GM12878 (cell line): ENCODE measurements around the gene OR10G8. TPM values are rescaled to one million over a fixed set of nuclear protein-coding genes. Genes with fewer than 3 reads are reported as not detected.

Experiments
- ATAC-seq: fragments of 200-7000 bp; cut with Tn5 transposase; 3 replicates; pipeline ENCODE4 v1.9.1; 2020; ENCODE audit warnings: mild to moderate bottlenecking, moderate library complexity
- BruUV-seq: library from RNA; stranded (reverse); fragments of 400-500 nt; replicated peaks from 2 replicates; lab custom pipeline; 2021; lab: Mats Ljungman, UMichigan
- CTCF ChIA-PET: fragments of 300-600 bp; sonication (Branson Sonifier 250); formaldehyde crosslinking; extraction: SDS; loops from one replicate; lab custom pipeline; 2021; ENCODE audit warnings: inconsistent platforms; lab: Yijun Ruan, JAX
- POLR2A ChIA-PET: fragments of 350-600 bp; formaldehyde crosslinking; extraction: SDS; loops from one replicate; lab custom pipeline; 2021; ENCODE audit warnings: inconsistent platforms; lab: Charles Lee
- RAD21 ChIA-PET: fragments of 300-600 bp; sonication (Branson Sonifier 250); formaldehyde crosslinking; loops from one replicate; lab custom pipeline; 2023; ENCODE audit warnings: antibody characterized with exemption; ENCODE audit not compliant: unreplicated experiment; lab: Charles Lee
- SMC1A ChIA-PET: fragments of 300-600 bp; sonication (Branson Sonifier 250); formaldehyde crosslinking; loops from one replicate; lab custom pipeline; 2023; ENCODE audit not compliant: unreplicated experiment, uncharacterized antibody; lab: Charles Lee
- DNase-seq: peaks from one replicate; pipeline ENCODE4 v3.0.0-alpha.2; 2011; ENCODE audit warnings: low read depth, low spot score
- FAIRE-seq: peaks from 3 replicates; lab custom pipeline; 2011; peaks lifted over from hg19 to GRCh38; lab: Jason Lieb, UNC
- H2AFZ ChIP-seq: 2 replicates; pipeline ENCODE4 v1.6.0; 2011; ENCODE audit warnings: low read depth, low read length, control low read depth; ENCODE audit not compliant: control insufficient read depth
- H3K27ac ChIP-seq: 2 replicates; pipeline ENCODE4 v1.5.1; 2011; ENCODE audit warnings: control low read depth; ENCODE audit not compliant: control insufficient read depth, insufficient read depth
- H3K27me3 ChIP-seq, 2 experiments: replicated peaks in 1 of 2; 2 replicates each; pipeline versions ENCODE4 v1.6.0 to v1.6.1; 2011; ENCODE audit warnings: low read length in 1 of 2; ENCODE audit not compliant: control insufficient read depth in 2 of 2, insufficient read depth in 2 of 2
- H3K36me3 ChIP-seq, 2 experiments: 2 replicates each; pipeline ENCODE4 v1.5.1; 2011; ENCODE audit warnings: low read length in 1 of 2; ENCODE audit not compliant: control insufficient read depth in 2 of 2, insufficient read depth in 2 of 2
- H3K4me1 ChIP-seq: 2 replicates; pipeline ENCODE4 v1.6.1; 2011; ENCODE audit warnings: mild to moderate bottlenecking, low read length, moderate library complexity, mixed read lengths; ENCODE audit not compliant: control insufficient read depth, insufficient read depth
- H3K4me2 ChIP-seq: 2 replicates; pipeline ENCODE4 v1.6.0; 2011; ENCODE audit warnings: control low read depth; ENCODE audit not compliant: control insufficient read depth, insufficient read depth
- H3K4me3 ChIP-seq: fragments of 200-600 bp; sonication (generic); 2 replicates; pipeline ENCODE4 v1.5.1; 2016
- H3K79me2 ChIP-seq: 2 replicates; pipeline ENCODE4 v1.6.0; 2011; ENCODE audit warnings: low read length; ENCODE audit not compliant: control insufficient read depth, insufficient read depth
- H3K9ac ChIP-seq: 2 replicates; pipeline ENCODE4 v1.8.0; 2011; ENCODE audit warnings: low read length, control low read depth, mixed read lengths; ENCODE audit not compliant: control insufficient read depth, insufficient read depth
- H3K9me3 ChIP-seq: replicated peaks from 3 replicates; pipeline ENCODE4 v1.5.1; 2011; ENCODE audit warnings: mild to moderate bottlenecking, low read length; ENCODE audit not compliant: control insufficient read depth, insufficient read depth
- H4K20me1 ChIP-seq: 2 replicates; pipeline ENCODE4 v1.6.0; 2011; ENCODE audit not compliant: control insufficient read depth, insufficient read depth
- ASH2L ChIP-seq: fragments of 300-600, 200-600 bp; sonication (generic); IDR thresholded peaks from 2 replicates; pipeline ENCODE4 v1.6.1; 2017; ENCODE audit warnings: low read depth, mild to moderate bottlenecking, borderline replicate concordance
- CBFB ChIP-seq: IDR thresholded peaks from 2 replicates; pipeline ENCODE4 v1.6.1; 2016; ENCODE audit warnings: antibody characterized with exemption, low read depth
- CTCF ChIP-seq, 3 experiments: IDR thresholded peaks in 2 of 3; conservative IDR thresholded peaks in 1 of 3; 2 replicates each; pipeline ENCODE4 v1.5.1; 2011; ENCODE audit warnings: low read depth in 3 of 3, low read length in 3 of 3, mild to moderate bottlenecking in 3 of 3, control low read depth in 2 of 3, moderate library complexity in 2 of 3, inconsistent platforms in 1 of 3, mixed read lengths in 1 of 3; ENCODE audit not compliant: control insufficient read depth in 2 of 3, insufficient read depth in 1 of 3; ENCODE audit errors: extremely low read depth in 1 of 3
- FOS ChIP-seq: IDR thresholded peaks from 3 replicates; pipeline ENCODE4 v1.6.1; 2011; ENCODE audit warnings: borderline replicate concordance; ENCODE audit not compliant: insufficient read length; ENCODE audit errors: extremely low read depth
- IKZF2 ChIP-seq, 2 experiments: fragments of 450-650 bp; IDR thresholded peaks; 2 replicates each; pipeline ENCODE4 v1.6.1; 2017; ENCODE audit warnings: mild to moderate bottlenecking in 2 of 2, moderate library complexity in 2 of 2
- JUNB ChIP-seq: IDR thresholded peaks from 2 replicates; pipeline ENCODE4 v1.6.1; 2016; ENCODE audit warnings: antibody characterized with exemption, mild to moderate bottlenecking
- JUND ChIP-seq: IDR thresholded peaks from 2 replicates; pipeline ENCODE4 v1.6.1; 2012; ENCODE audit warnings: low read depth, mild to moderate bottlenecking, low read length, improper control_type of control experiment, moderate library complexity
- KAT2A ChIP-seq: conservative IDR thresholded peaks from 2 replicates; pipeline ENCODE4 v1.6.1; 2011; ENCODE audit warnings: low read depth, low read length; ENCODE audit not compliant: control insufficient read depth
- LARP7 ChIP-seq: fragments of 450-650 bp; IDR thresholded peaks from 2 replicates; pipeline ENCODE4 v1.6.1; 2017; ENCODE audit warnings: mild to moderate bottlenecking
- MYB ChIP-seq: fragments of 150-350 bp; IDR thresholded peaks from 2 replicates; pipeline ENCODE4 v1.6.1; 2014; ENCODE audit warnings: mild to moderate bottlenecking, low read depth, low read length, borderline replicate concordance
- PML ChIP-seq: IDR thresholded peaks from 2 replicates; pipeline ENCODE4 v1.6.1; 2012; ENCODE audit warnings: low read length, inconsistent platforms
- RAD21 ChIP-seq: IDR thresholded peaks from 2 replicates; pipeline ENCODE4 v1.6.1; 2011; ENCODE audit warnings: mild to moderate bottlenecking, low read depth, low read length, moderate library complexity; ENCODE audit not compliant: insufficient read depth
- RELA ChIP-seq: fragments of 450-650 bp; IDR thresholded peaks from 2 replicates; pipeline ENCODE4 v1.8.0; 2014; ENCODE audit warnings: borderline replicate concordance; ENCODE audit not compliant: partially characterized antibody
- SIX5 ChIP-seq: IDR thresholded peaks from 2 replicates; pipeline ENCODE4 v1.6.1; 2011; ENCODE audit warnings: mild to moderate bottlenecking, low read depth, low read length, moderate library complexity; ENCODE audit not compliant: severe bottlenecking
- STAT1 ChIP-seq: fragments of 450-650 bp; conservative IDR thresholded peaks from 2 replicates; pipeline ENCODE4 v1.6.1; 2014; ENCODE audit warnings: antibody characterized with exemption, mild to moderate bottlenecking
- SUZ12 ChIP-seq: fragments of 200-600 bp; sonication (generic); IDR thresholded peaks from one replicate; pipeline ENCODE4 v1.6.1; 2018; ENCODE audit warnings: antibody characterized with exemption, mild to moderate bottlenecking; ENCODE audit not compliant: unreplicated experiment
- TCF12 ChIP-seq: IDR thresholded peaks from 2 replicates; pipeline ENCODE4 v1.6.1; 2011; ENCODE audit warnings: low read depth, mild to moderate bottlenecking, low read length
- YBX1 ChIP-seq: fragments of 450-650 bp; IDR thresholded peaks from 2 replicates; pipeline ENCODE4 v1.6.1; 2016; ENCODE audit warnings: antibody characterized with exemption
- YY1 ChIP-seq: IDR thresholded peaks from 2 replicates; pipeline ENCODE4 v1.6.1; 2011; ENCODE audit warnings: low read depth, mild to moderate bottlenecking, low read length
- ZNF207 ChIP-seq: fragments of 450-650 bp; IDR thresholded peaks from 2 replicates; pipeline ENCODE4 v1.6.1; 2014; ENCODE audit warnings: antibody characterized with exemption, mild to moderate bottlenecking, borderline replicate concordance
- ZSCAN29 ChIP-seq: fragments of 450-650 bp; IDR thresholded peaks from 2 replicates; pipeline ENCODE4 v1.6.1; 2017; ENCODE audit warnings: mild to moderate bottlenecking, moderate library complexity
- WGBS: methylation state at CpG from one replicate; pipeline ENCODE4 v1.1.6; 2016; ENCODE audit warnings: low lambda C conversion rate; ENCODE audit not compliant: insufficient replicate concordance, insufficient coverage; ENCODE audit errors: missing lambda C conversion rate; 5-methylcytosine and 5-hydroxymethylcytosine counted together
- in situ Hi-C: fragments of 300-500 bp; cut with MboI; formaldehyde crosslinking; loops from 9 replicates; pipeline ENCODE4 v1.14.3; 2018; ENCODE audit warnings: mixed read lengths
- intact Hi-C: fragments of 100-400 bp; cut with micrococcal nuclease; formaldehyde crosslinking; loops from one replicate; pipeline ENCODE4 v1.14.2; 2022; ENCODE audit not compliant: unreplicated experiment
- polyA plus RNA-seq, 11 experiments: library from polyadenylated mRNA; depleted of rRNA in 4 of 11; unstranded in 6 of 11; stranded (reverse) in 5 of 11; fragments of >200 nt; fragmentation: Nextera tagmentation in 4 of 11; fragmentation: Illumina TruSeq in 1 of 11; extraction: Ambion mirVana in 4 of 11; extraction: Trizol in 1 of 11; gene quantifications; 1 replicate in 1 of 11; 2 replicates in 10 of 11; pipeline versions ENCODE4 v1.2.1 to v1.2.3, GENCODE V29; 2011 to 2016; ENCODE audit warnings: inconsistent platforms in 2 of 11, missing spikeins in 2 of 11, low read depth in 1 of 11
- total RNA-seq, 4 experiments: library from RNA; depleted of rRNA in 3 of 4; stranded (reverse); fragments of >200 nt in 3 of 4; fragmentation: Illumina TruSeq in 1 of 4; extraction: Trizol in 1 of 4; gene quantifications; 2 replicates each; pipeline versions ENCODE4 v1.2.1 to v1.2.3, GENCODE V29; 2013 to 2021
- TF ChIP-seq, protein P1 (sequence below): IDR thresholded peaks from 2 replicates; pipeline ENCODE4 v1.6.1; 2012; ENCODE audit warnings: low read depth, low read length, improper control_type of control experiment

Gene OR10G8
- total and polyA plus RNA-seq, 10 of the 15 experiments (the other 5 are each of a cell fraction or from before 2014, with no cell fraction given) = not detected

- Histone ChIP-seq H2AFZ (peak overlapping the region; percentile 62), H3K9me3 (no peaks in the 10 kb centered on the region; the same call in 2 of the 3 replicates), H3K4me2 (peak overlapping the region; percentile 76), H4K20me1 (no peaks in the 10 kb centered on the region), H3K27me3 (no peaks in the 10 kb centered on the region), H3K27ac (no peak overlapping the region), H3K4me1 (peaks cover 12% of the 10 kb centered on the region), H3K36me3 (no peaks in the 10 kb centered on the region), H3K9ac (no peak overlapping the region), H3K4me3 (no peak overlapping the region), H3K79me2 (no peaks in the 10 kb centered on the region)
- SMC1A ChIA-PET = interaction anchor here (0.6 to 1.7 kb wide), 6 partner anchors 46 to 1073 kb away, joined by 3 to 7 read pairs (median 3); partner anchors contain the start of gene VWA5A
- DNase-seq = peak; percentile 13
- 55% methylated on average over 28 of the region's 28 CpGs for WGBS
- POLR2A ChIA-PET = interaction anchor here (0.5 kb wide), 1 partner anchor 1352 kb away, joined by 6 read pairs; no protein-coding TSS in a partner anchor
- intact Hi-C loops = loop anchor here (1.0 to 2.0 kb wide), 2 partner anchors 259 to 517 kb away; no protein-coding TSS in a partner anchor
- in situ Hi-C loops = loop anchor here (5.0 to 10.0 kb wide), 2 partner anchors 128 to 515 kb away; no protein-coding TSS in a partner anchor
- RAD21 ChIA-PET = interaction anchor here (1.2 to 5.1 kb wide), 3 partner anchors 124 to 516 kb away, joined by 3 to 28 read pairs (median 5); no protein-coding TSS in a partner anchor
- BruUV-seq = no TSS peak
- FAIRE-seq = peak; percentile 86
- peak; percentile 93 for ATAC-seq
- CTCF ChIA-PET = interaction anchor here (0.6 to 8.6 kb wide), 15 partner anchors 13 to 516 kb away, joined by 3 to 89 read pairs (median 4); partner anchors contain the start of gene VWA5A
- TF ChIP-seq KAT2A = no peak
- peak; percentile 65 for TF ChIP-seq RAD21
- TF ChIP-seq YY1 = 0 out of 2 replicates have a peak, but pooled peaks have one; percentile 41
- TF ChIP-seq FOS = no peak
- TF ChIP-seq IKZF2 (IDR thresholded peaks at IDR 0.05) = no peak
- no peak for TF ChIP-seq CBFB
- peak; percentile 56; the same call in 1 of the 2 replicates for TF ChIP-seq TCF12
- no peak for TF ChIP-seq RELA
- TF ChIP-seq, protein P1, sequence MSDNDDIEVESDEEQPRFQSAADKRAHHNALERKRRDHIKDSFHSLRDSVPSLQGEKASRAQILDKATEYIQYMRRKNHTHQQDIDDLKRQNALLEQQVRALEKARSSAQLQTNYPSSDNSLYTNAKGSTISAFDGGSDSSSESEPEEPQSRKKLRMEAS = no peak
- no peak for TF ChIP-seq MYB
- TF ChIP-seq ASH2L = no peak
- TF ChIP-seq ZNF207 = no peak
- TF ChIP-seq JUND = no peak
- no peak for TF ChIP-seq JUNB
- peak; percentile 66 to 81 (median 73) for TF ChIP-seq CTCF (IDR thresholded peaks at IDR 0.05 in 2 of 3, conservative IDR thresholded peaks at IDR 0.05 in 1 of 3; ENCODE audit: control insufficient read depth in 2 of 3, extremely low read depth in 1 of 3, insufficient read depth in 1 of 3, low read depth in 3 of 3, low read length in 3 of 3)
- TF ChIP-seq PML = no peak
- no peak for TF ChIP-seq YBX1
- no peak for TF ChIP-seq ZSCAN29
- no peak for TF ChIP-seq SIX5
- no peak for TF ChIP-seq LARP7
- TF ChIP-seq STAT1 = no peak
- TF ChIP-seq SUZ12 = no peak
These were observed 43.1 kb downstream of the OR10G8 start for GRCh38 chr11:124069429-124070401.
